Naive thymus-derived CD8-positive, alpha-beta T cell (primary cell): ENCODE measurements around the gene UNC79. TPM values are rescaled to one million over a fixed set of nuclear protein-coding genes. Genes with fewer than 3 reads are reported as not detected.

Experiments
- polyA plus RNA-seq, 3 donors: library from polyadenylated mRNA; unstranded; fragments of 300-500 nt; fragmentation: Illumina TruSeq; gene quantifications; one replicate each; pipeline ENCODE4 v1.2.3, GENCODE V29; 2021
- total RNA-seq, 8 experiments: library from RNA in 2 of 8; stranded (reverse) in 2 of 8; gene quantifications; one replicate each; pipeline ENCODE4 v1.2.3 and lab custom pipeline; 2021 to 2026

UNC79 gene
- total and polyA plus RNA-seq, 5 experiments from 2014 or later: not detected

Other genes starting within 250 kb of the UNC79 start
- 10 to 100 TPM; 58.3 to 58.7 TPM for gene MOAP1, start 246.0 kb upstream of the UNC79 start, total RNA-seq
- 10 to 100 TPM; 56.8 to 75.0 (median 72.2) TPM for gene MOAP1, start 246.0 kb upstream of the UNC79 start, polyA plus RNA-seq
- 10 to 100 TPM; 17.4 to 21.7 TPM for gene LYSET, start 245.6 kb upstream of the UNC79 start, total RNA-seq
- gene LYSET, start 245.6 kb upstream of the UNC79 start, polyA plus RNA-seq: 10 to 100 TPM; 33.8 to 46.0 (median 42.1) TPM
- gene GON7, start 223.9 kb upstream of the UNC79 start, total RNA-seq: 1 to 10 TPM; 7.0 to 7.1 TPM
- gene GON7, start 223.9 kb upstream of the UNC79 start, polyA plus RNA-seq: 10 to 100 TPM in 2 of 3 donors, 1 to 10 TPM in 1; 9.5 to 18.8 (median 17.4) TPM
- gene UBR7, start 223.7 kb upstream of the UNC79 start, total RNA-seq: 10 to 100 TPM; 13.7 to 13.8 TPM
- 10 to 100 TPM; 24.9 to 28.2 (median 26.1) TPM for gene UBR7, start 223.7 kb upstream of the UNC79 start, polyA plus RNA-seq
- gene BTBD7, start 97.9 kb upstream of the UNC79 start, total RNA-seq: 10 to 100 TPM; 31.6 to 33.3 TPM
- gene BTBD7, start 97.9 kb upstream of the UNC79 start, polyA plus RNA-seq: 1 to 10 TPM; 6.7 to 7.8 (median 7.1) TPM
- gene COX8C, start 83.8 kb upstream of the UNC79 start, total RNA-seq: not detected
- not detected for gene COX8C, start 83.8 kb upstream of the UNC79 start, polyA plus RNA-seq